ENCODE data around the gene DKK2.

Gene DKK2

DNA sequence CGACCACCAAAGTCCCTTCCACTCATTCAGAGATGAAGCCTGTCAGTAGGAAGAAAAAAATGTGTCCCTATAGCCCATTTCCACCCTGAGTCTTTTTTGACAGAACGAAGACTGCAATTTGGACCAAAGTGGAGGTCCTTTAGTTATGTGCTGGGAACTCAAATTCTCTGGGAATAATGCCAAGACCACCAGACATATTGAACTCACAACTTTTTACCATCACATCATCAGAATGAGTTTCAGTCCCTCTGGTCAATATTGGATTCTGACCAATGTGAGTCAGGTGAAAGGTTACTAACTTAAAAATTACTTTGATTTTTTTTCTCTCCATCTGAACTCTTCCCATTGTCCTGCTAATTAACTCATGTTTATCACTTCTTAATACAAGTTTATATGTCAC lies 128.9 kb downstream of the DKK2 start:
- no peak for DNase-seq

GRCh38 chr4:106906728-106907127 lies 129.4 kb downstream of the DKK2 start:
- no peak for DNase-seq

DNA sequence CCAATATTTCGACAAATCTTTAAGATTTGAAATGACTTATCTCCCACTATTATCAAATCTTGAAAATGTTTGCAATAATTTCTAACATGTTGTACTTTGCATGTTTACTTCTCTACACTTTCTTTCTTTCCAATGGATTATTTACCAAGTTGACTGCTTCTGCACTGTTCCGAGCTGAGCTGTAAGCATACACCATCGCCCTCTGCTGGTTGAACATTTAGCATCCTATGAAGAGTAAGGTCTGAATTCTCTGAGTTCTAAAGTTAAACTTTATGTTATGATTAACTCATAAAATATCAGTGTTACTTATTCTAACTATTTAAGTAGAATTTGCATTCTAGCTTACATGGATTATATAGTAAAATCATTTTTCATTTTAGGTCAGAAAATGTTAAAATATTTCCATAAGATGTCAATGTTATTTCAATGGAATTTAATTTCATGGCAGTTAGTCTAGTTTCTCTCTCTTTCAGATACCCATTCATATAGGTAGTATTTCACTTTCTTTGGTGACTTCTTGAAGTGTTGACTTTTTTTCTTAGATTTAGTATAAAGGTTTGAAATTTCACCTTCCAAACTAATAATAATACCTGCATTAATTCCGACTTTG lies 137.4 kb downstream of the DKK2 start:
- DNase-seq, result no peak

DNA sequence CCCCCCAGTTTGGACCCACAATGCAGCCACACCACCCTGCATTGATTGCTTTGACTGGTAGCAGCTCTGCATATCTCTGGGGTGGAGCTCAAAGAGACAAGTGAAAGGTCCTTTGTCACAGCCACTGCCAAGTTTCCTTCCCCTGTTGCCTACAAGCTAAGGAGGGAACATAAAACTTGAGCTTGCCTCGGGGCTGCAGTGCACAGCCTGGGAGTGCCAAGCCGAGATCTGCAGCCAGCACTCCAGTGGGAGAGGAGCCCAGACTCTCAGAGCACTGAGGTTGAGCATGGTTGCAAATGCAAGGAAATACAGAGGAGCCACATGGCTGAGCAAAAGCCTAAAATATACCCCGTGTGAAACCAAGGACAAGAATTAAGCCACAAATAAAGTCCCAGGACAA lies 142.2 kb downstream of the DKK2 start:
- no peak for DNase-seq

GRCh38 chr4:106893395-106893881 lies 142.7 kb downstream of the DKK2 start:
- no peak for DNase-seq

- DNase-seq, result no peak
Observed at GRCh38 chr4:106892786-106893185, 143.3 kb downstream of the DKK2 start.

GRCh38 chr4:106875340-106875739 lies 160.8 kb downstream of the DKK2 start:
- no peak for DNase-seq

All from activated T-cell treated with anti-CD3 and anti-CD28 coated beads for 4 hours (primary cell).